IMR-90 (cell line): Measurements from ENCODE around the gene ARID5A. TPM values are rescaled to one million over a fixed set of nuclear protein-coding genes. Genes with fewer than 3 reads are reported as not detected.

Experiments used
- ATAC-seq: fragments of 200-7000 bp; cut with Tn5 transposase; 2 replicates; pipeline ENCODE4 v1.9.1; 2020; ENCODE audit warnings: low read depth, mild to moderate bottlenecking, moderate library complexity
- BruUV-seq: library from RNA; stranded (reverse); fragments of 400-500 nt; replicated peaks from 2 replicates; lab custom pipeline; 2021; lab: Mats Ljungman, UMichigan
- CTCF ChIA-PET: fragments of 300-600 bp; formaldehyde crosslinking; extraction: SDS; loops from one replicate; lab custom pipeline; 2021; ENCODE audit warnings: antibody characterized with exemption; lab: Yijun Ruan, JAX
- POLR2A ChIA-PET: fragments of 300-600 bp; sonication (Branson Sonifier 250); formaldehyde crosslinking; loops from one replicate; lab custom pipeline; 2022; ENCODE audit warnings: antibody characterized with exemption; ENCODE audit not compliant: unreplicated experiment; lab: Charles Lee
- DNase-seq: peaks from one replicate; pipeline ENCODE4 v3.0.0; 2013
- H2AFZ ChIP-seq: replicated peaks from 2 replicates; pipeline ENCODE3; 2013; ENCODE audit warnings: low read length, mild to moderate bottlenecking; ENCODE audit not compliant: poor library complexity
- H2AK5ac ChIP-seq: 2 replicates; pipeline ENCODE4 v1.6.1; 2013; ENCODE audit warnings: low read depth, low read length, inconsistent platforms
- H2AK9ac ChIP-seq: replicated peaks from 2 replicates; pipeline ENCODE3; 2013; ENCODE audit warnings: mild to moderate bottlenecking, low read depth, low read length, moderate library complexity; ENCODE audit not compliant: poor library complexity
- H2BK120ac ChIP-seq: 2 replicates; pipeline ENCODE4 v1.6.1; 2013; ENCODE audit warnings: low read depth, low read length, inconsistent platforms
- H2BK15ac ChIP-seq: 3 replicates; pipeline ENCODE4 v1.6.1; 2013; ENCODE audit warnings: low read depth, low read length, inconsistent platforms
- H2BK20ac ChIP-seq: 2 replicates; pipeline ENCODE4 v1.6.1; 2013; ENCODE audit warnings: low read depth, mild to moderate bottlenecking, inconsistent platforms, low read length, moderate library complexity
- H2BK5ac ChIP-seq: 2 replicates; pipeline ENCODE4 v1.6.1; 2013; ENCODE audit warnings: mild to moderate bottlenecking, low read depth, low read length, inconsistent platforms; ENCODE audit not compliant: poor library complexity, severe bottlenecking
- H3K14ac ChIP-seq: replicated peaks from 2 replicates; pipeline ENCODE4 v1.6.1; 2013; ENCODE audit warnings: low read depth, low read length, inconsistent platforms
- H3K18ac ChIP-seq: 2 replicates; pipeline ENCODE4 v1.6.1; 2013; ENCODE audit warnings: low read depth, low read length, control low read depth
- H3K23ac ChIP-seq: 2 replicates; pipeline ENCODE4 v1.6.1; 2013; ENCODE audit warnings: low read depth, low read length, inconsistent platforms
- H3K27ac ChIP-seq: 2 replicates; pipeline ENCODE4 v1.5.1; 2013; ENCODE audit warnings: mild to moderate bottlenecking, control low read depth, low read length; ENCODE audit not compliant: insufficient read depth
- H3K27me3 ChIP-seq: 2 replicates; pipeline ENCODE4 v1.6.1; 2013; ENCODE audit warnings: low read length; ENCODE audit not compliant: control insufficient read depth, insufficient read depth
- H3K36me3 ChIP-seq: 2 replicates; pipeline ENCODE4 v1.6.1; 2013; ENCODE audit warnings: low read length, mixed read lengths; ENCODE audit not compliant: control insufficient read depth, insufficient read depth
- H3K4ac ChIP-seq: 2 replicates; pipeline ENCODE4 v1.6.1; 2013; ENCODE audit warnings: low read depth, low read length, inconsistent platforms
- H3K4me1 ChIP-seq: 2 replicates; pipeline ENCODE4 v1.6.1; 2013; ENCODE audit warnings: low read length, mixed read lengths; ENCODE audit not compliant: control insufficient read depth, insufficient read depth
- H3K4me2 ChIP-seq: 2 replicates; pipeline ENCODE4 v1.6.1; 2013; ENCODE audit warnings: low read depth, mild to moderate bottlenecking, control low read depth, low read length, moderate library complexity
- H3K4me3 ChIP-seq: 2 replicates; pipeline ENCODE4 v1.5.1; 2013; ENCODE audit warnings: low read depth, mild to moderate bottlenecking, control low read depth, low read length, moderate library complexity; ENCODE audit not compliant: insufficient read depth
- H3K56ac ChIP-seq: 2 replicates; pipeline ENCODE4 v1.6.1; 2013; ENCODE audit warnings: low read length, inconsistent platforms; ENCODE audit not compliant: insufficient read depth; ENCODE audit errors: extremely low read depth
- H3K79me1 ChIP-seq, 2 experiments: 2 replicates each; pipeline ENCODE4 v1.6.1; 2013; ENCODE audit warnings: low read length in 2 of 2, inconsistent platforms in 1 of 2, low read depth in 1 of 2
- H3K9ac ChIP-seq: 2 replicates; pipeline ENCODE4 v1.6.1; 2013; ENCODE audit warnings: low read depth, low read length, control low read depth
- H3K9me1 ChIP-seq: 2 replicates; pipeline ENCODE4 v1.6.1; 2013; ENCODE audit warnings: low read length, inconsistent platforms; ENCODE audit not compliant: insufficient read depth
- H3K9me3 ChIP-seq: 2 replicates; pipeline ENCODE4 v1.6.1; 2013; ENCODE audit warnings: low read length; ENCODE audit not compliant: control insufficient read depth, insufficient read depth
- H4K20me1 ChIP-seq: 2 replicates; pipeline ENCODE4 v1.6.1; 2013; ENCODE audit warnings: low read length, inconsistent platforms; ENCODE audit not compliant: insufficient read depth
- H4K5ac ChIP-seq: 2 replicates; pipeline ENCODE4 v1.6.1; 2013; ENCODE audit warnings: mild to moderate bottlenecking, low read depth, low read length, control low read depth
- H4K8ac ChIP-seq, 2 experiments: 2 replicates each; pipeline ENCODE4 v1.6.1; 2013; ENCODE audit warnings: low read depth in 2 of 2, low read length in 2 of 2, control low read depth in 1 of 2, inconsistent platforms in 1 of 2
- H4K91ac ChIP-seq: 2 replicates; pipeline ENCODE4 v1.6.1; 2013; ENCODE audit warnings: low read depth, low read length, inconsistent platforms; ENCODE audit not compliant: insufficient read depth
- CEBPB ChIP-seq: IDR thresholded peaks from 2 replicates; pipeline ENCODE4 v1.6.1; 2012; ENCODE audit warnings: low read depth, low read length, improper control_type of control experiment
- ELK1 ChIP-seq: fragments of 150-350 bp; IDR thresholded peaks from 2 replicates; pipeline ENCODE4 v1.6.1; 2016; ENCODE audit warnings: low read depth, mild to moderate bottlenecking, low read length, moderate library complexity, borderline replicate concordance
- NFE2L2 ChIP-seq: fragments of 150-350 bp; IDR thresholded peaks from 2 replicates; pipeline ENCODE4 v1.6.1; 2016; ENCODE audit warnings: low read depth, mild to moderate bottlenecking, low read length
- RCOR1 ChIP-seq: IDR thresholded peaks from 2 replicates; pipeline ENCODE4 v1.6.1; 2012; ENCODE audit warnings: mild to moderate bottlenecking, low read length, improper control_type of control experiment; ENCODE audit not compliant: insufficient replicate concordance
- WGBS, 2 experiments: methylation state at CpG; one replicate each; pipeline versions ENCODE4 v1.1.5 to v1.1.7; 2013; ENCODE audit warnings: missing lambda C conversion rate in 2 of 2; ENCODE audit not compliant: insufficient read length in 1 of 2; ENCODE audit errors: extremely low coverage in 2 of 2; 5-methylcytosine and 5-hydroxymethylcytosine counted together
- dilution Hi-C: fragments of 300-500 bp; cut with HindIII; formaldehyde crosslinking; loops from one replicate; pipeline ENCODE4 v1.14.3; 2018; ENCODE audit warnings: low sequenced_read_pairs; ENCODE audit not compliant: unreplicated experiment
- in situ Hi-C: fragments of 300-500 bp; cut with MboI; formaldehyde crosslinking; loops from 3 replicates; pipeline ENCODE4 v1.14.3; 2019; ENCODE audit warnings: low sequenced_read_pairs, inconsistent platforms, mixed read lengths
- intact Hi-C: fragments of 100-400 bp; cut with micrococcal nuclease; formaldehyde crosslinking; loops from 2 replicates; pipeline ENCODE4 v1.10.0; 2022
- polyA plus RNA-seq, 3 experiments: library from polyadenylated mRNA; depleted of rRNA; stranded (reverse); fragments of >200 nt; gene quantifications; 2 replicates each; pipeline ENCODE4 v1.2.3, GENCODE V29; 2012; ENCODE audit warnings: low replicate concordance in 1 of 3
- total RNA-seq: library from RNA; depleted of rRNA; stranded (reverse); fragments of >200 nt; gene quantifications from 2 replicates; pipeline ENCODE4 v1.2.3, GENCODE V29; 2012
- TF ChIP-seq, protein P1 (sequence below): fragments of 150-350 bp; IDR thresholded peaks from 2 replicates; pipeline ENCODE4 v1.6.1; 2017; ENCODE audit warnings: mild to moderate bottlenecking, antibody characterized with exemption, low read length, low read depth

ARID5A gene
- total and polyA plus RNA-seq, 2 of the 4 experiments (the other 2 are of a cell fraction): 2.3 to 6.7 TPM

DNA sequence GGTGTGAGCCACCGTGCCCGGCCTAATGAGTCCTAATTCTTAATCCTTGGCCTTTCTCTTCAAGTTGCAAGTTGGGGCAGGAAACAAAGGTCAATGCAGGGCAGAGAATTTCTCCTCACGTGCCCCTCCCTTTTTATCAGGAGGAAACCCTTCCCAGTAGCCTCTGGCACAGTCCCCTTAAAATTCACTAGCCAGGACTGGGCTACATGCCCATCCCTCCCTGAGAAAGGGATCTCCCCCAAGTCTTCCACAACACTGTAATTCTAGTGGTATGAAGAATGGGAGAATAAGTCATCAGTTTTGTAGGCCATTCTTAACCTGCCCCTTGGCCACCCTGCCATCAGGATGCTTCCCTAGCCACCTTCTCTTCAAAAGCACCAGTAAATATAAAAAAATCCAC, 42.2 kb downstream of the ARID5A start:
- no peak overlapping the region for H3K56ac ChIP-seq
- no peak overlapping the region for H3K4me2 ChIP-seq
- no peak overlapping the region for H2AK9ac ChIP-seq
- no peak overlapping the region for H4K8ac ChIP-seq
- H2BK120ac ChIP-seq: no peak overlapping the region
- TF ChIP-seq ELK1 (no peak), RCOR1 (no peak), NFE2L2 (no peak), CEBPB (no peak)
- TF ChIP-seq, protein P1, sequence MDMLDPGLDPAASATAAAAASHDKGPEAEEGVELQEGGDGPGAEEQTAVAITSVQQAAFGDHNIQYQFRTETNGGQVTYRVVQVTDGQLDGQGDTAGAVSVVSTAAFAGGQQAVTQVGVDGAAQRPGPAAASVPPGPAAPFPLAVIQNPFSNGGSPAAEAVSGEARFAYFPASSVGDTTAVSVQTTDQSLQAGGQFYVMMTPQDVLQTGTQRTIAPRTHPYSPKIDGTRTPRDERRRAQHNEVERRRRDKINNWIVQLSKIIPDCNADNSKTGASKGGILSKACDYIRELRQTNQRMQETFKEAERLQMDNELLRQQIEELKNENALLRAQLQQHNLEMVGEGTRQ: no peak
- WGBS, 2 experiments: no CpG with 5 or more reads among the region's 3 CpGs
- H4K91ac ChIP-seq: no peak overlapping the region
- dilution Hi-C loops: no loop called here
- H3K4me1 ChIP-seq: no peaks in the 10 kb centered on the region
- no peak overlapping the region for H3K27ac ChIP-seq
- no peak overlapping the region for H3K9ac ChIP-seq
- H3K9me1 ChIP-seq: peaks cover 3% of the 10 kb centered on the region; the same call in 1 of the 2 replicates
- H4K5ac ChIP-seq: no peak overlapping the region
- no peak overlapping the region for H3K4me3 ChIP-seq
- in situ Hi-C loops: no loop called here
- no peak overlapping the region for H3K14ac ChIP-seq
- no peak overlapping the region for H2BK20ac ChIP-seq
- H3K18ac ChIP-seq: no peak overlapping the region
- H3K4ac ChIP-seq: no peak overlapping the region
- no peaks in the 10 kb centered on the region for H4K20me1 ChIP-seq
- POLR2A ChIA-PET: no interaction called here
- no peaks in the 10 kb centered on the region for H3K36me3 ChIP-seq
- H3K9me3 ChIP-seq: no peaks in the 10 kb centered on the region
- H3K27me3 ChIP-seq: no peaks in the 10 kb centered on the region
- ATAC-seq: no peak
- no TSS peak for BruUV-seq
- no peak overlapping the region for H2BK5ac ChIP-seq
- no peak overlapping the region for H2AFZ ChIP-seq
- H3K23ac ChIP-seq: no peak overlapping the region
- H3K79me1 ChIP-seq: no peaks in the 10 kb centered on the region
- CTCF ChIA-PET: interaction anchor here (1.0 kb wide), 1 partner anchor 24 kb away, joined by 3 read pairs; no protein-coding TSS in a partner anchor
- intact Hi-C loops: no loop called here
- H2BK15ac ChIP-seq: no peak overlapping the region
- no peak for DNase-seq
- H2AK5ac ChIP-seq: no peak overlapping the region
